ENCODE results near the gene CFAP46.
"Not testable (repeated sequence)": the region's sequence is repeated elsewhere in the genome, so short reads cannot be mapped to it uniquely, and the experiment has no call there.

CFAP46 gene

GRCh38 chr10:132967540-132967939, 25.2 kb upstream of the CFAP46 start:
- H3K4me3 ChIP-seq (ENCODE audit: low read depth, low read length): no peak overlapping the region
- TF ChIP-seq CTCF (conservative IDR thresholded peaks at IDR 0.05; ENCODE audit: low read depth, low read length): no peak
- DNase-seq (ENCODE audit: low read depth): no peak

- no peak overlapping the region for H3K4me3 ChIP-seq (ENCODE audit: low read depth, low read length)
Observed at GRCh38 chr10:132965411-132966057, 23.2 kb upstream of the CFAP46 start.

GRCh38 chr10:132964707-132965410, 22.5 kb upstream of the CFAP46 start:
- H3K4me3 ChIP-seq (ENCODE audit: low read depth, low read length); DNase-seq (ENCODE audit: low read depth): not testable (repeated sequence)

More at GRCh38 chr10:132965411-132966057, 23.2 kb upstream of the CFAP46 start:
- TF ChIP-seq CTCF (conservative IDR thresholded peaks at IDR 0.05; ENCODE audit: low read depth, low read length): no peak
- no peak for DNase-seq (ENCODE audit: low read depth)

- H3K4me3 ChIP-seq (ENCODE audit: low read depth, low read length): no peak overlapping the region
- no peak for DNase-seq (ENCODE audit: low read depth)
- no peak for TF ChIP-seq CTCF (conservative IDR thresholded peaks at IDR 0.05; ENCODE audit: low read depth, low read length)
Observed at GRCh38 chr10:132964231-132964630, 21.9 kb upstream of the CFAP46 start.

- no peak overlapping the region for H3K4me3 ChIP-seq (ENCODE audit: low read depth, low read length)
- DNase-seq (ENCODE audit: low read depth): no peak
- TF ChIP-seq CTCF (conservative IDR thresholded peaks at IDR 0.05; ENCODE audit: low read depth, low read length): no peak
Observed at GRCh38 chr10:132963430-132963960, 21.1 kb upstream of the CFAP46 start.

- TF ChIP-seq CTCF (conservative IDR thresholded peaks at IDR 0.05; ENCODE audit: low read depth, low read length): no peak
- peak; percentile 37 for DNase-seq (ENCODE audit: low read depth)
- H3K4me3 ChIP-seq (ENCODE audit: low read depth, low read length): peak overlapping the region; percentile 70
Observed at GRCh38 chr10:132962623-132963429, 20.5 kb upstream of the CFAP46 start.
